T47D (cell line): ENCODE measurements around the gene MADCAM1.
A peak's percentile ranks its signal among the peaks of the same experiment; 100 is the strongest.

Experiments used
- DNase-seq, 2 experiments: peaks; one replicate each; pipeline versions ENCODE4 v3.0.0 to v3.0.0-alpha.2; 2011 to 2012; ENCODE audit warnings: low read depth in 1 of 2, low spot score in 1 of 2
- JUND ChIP-seq: IDR thresholded peaks from 2 replicates; pipeline ENCODE4 v1.6.1; 2012; ENCODE audit warnings: low read depth
- in situ Hi-C: cut with HindIII; loops from 2 replicates; pipeline ENCODE4 v1.10.0; 2016; ENCODE audit warnings: low sequenced_read_pairs, low pct_unique_long_range_greater_than_20kb

Gene MADCAM1

DNA sequence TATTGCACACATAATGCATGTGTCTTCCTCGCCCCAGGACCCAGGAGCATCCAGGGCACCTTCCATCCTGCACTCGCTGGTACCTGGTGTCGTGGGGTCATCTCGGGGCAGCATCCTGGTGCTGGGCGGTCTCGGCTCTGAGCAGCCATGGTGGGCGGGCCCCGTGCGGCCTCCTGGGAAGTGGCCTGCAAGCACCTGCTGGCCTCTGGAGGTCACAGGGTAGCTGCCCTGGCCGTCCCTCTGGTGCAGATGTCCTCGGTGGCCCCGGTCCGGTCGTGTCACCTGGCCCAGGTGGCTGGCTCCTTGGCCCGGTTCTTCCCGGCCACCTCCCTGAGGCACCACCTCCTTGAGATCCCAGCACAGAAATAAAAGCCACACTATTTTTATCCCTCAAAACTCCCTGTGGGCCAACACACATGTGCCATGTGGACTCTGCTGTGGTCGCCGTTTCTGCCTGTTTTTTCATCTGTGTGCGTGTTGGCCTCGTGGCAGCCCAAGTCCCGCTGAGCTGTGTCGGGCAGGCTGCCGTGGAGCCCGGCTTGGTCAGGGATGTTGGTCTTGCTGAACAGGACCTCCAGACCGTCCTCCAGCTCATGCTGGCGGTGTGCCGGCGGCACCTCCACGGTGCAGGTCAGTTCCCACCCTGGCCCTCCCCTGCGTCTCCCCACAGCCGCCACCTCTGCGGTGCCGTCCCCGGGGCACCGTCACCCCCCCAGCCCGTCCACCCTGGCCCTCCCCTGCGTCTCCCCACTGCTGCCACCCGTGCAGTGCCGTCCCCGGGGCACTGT is 42.5 kb downstream of the MADCAM1 start:
- TF ChIP-seq JUND = no peak
- in situ Hi-C loops = no loop called here
- DNase-seq = no peak

- in situ Hi-C loops = no loop called here
- no peak for DNase-seq
Observed at GRCh38 chr19:539429-540030, 43.2 kb downstream of the MADCAM1 start.

GRCh38 chr19:540867-541637 is 44.8 kb downstream of the MADCAM1 start:
- in situ Hi-C loops = no loop called here
- no peak for DNase-seq
- TF ChIP-seq JUND = no peak

More at GRCh38 chr19:539429-540030, 43.2 kb downstream of the MADCAM1 start:
- TF ChIP-seq JUND = no peak

- TF ChIP-seq JUND = no peak
- in situ Hi-C loops = no loop called here
Observed at GRCh38 chr19:541699-542098, 45.4 kb downstream of the MADCAM1 start.

GRCh38 chr19:542173-542866 is 46.0 kb downstream of the MADCAM1 start:
- DNase-seq = no peak
- in situ Hi-C loops = no loop called here

More at GRCh38 chr19:541699-542098, 45.4 kb downstream of the MADCAM1 start:
- no peak for DNase-seq

DNA sequence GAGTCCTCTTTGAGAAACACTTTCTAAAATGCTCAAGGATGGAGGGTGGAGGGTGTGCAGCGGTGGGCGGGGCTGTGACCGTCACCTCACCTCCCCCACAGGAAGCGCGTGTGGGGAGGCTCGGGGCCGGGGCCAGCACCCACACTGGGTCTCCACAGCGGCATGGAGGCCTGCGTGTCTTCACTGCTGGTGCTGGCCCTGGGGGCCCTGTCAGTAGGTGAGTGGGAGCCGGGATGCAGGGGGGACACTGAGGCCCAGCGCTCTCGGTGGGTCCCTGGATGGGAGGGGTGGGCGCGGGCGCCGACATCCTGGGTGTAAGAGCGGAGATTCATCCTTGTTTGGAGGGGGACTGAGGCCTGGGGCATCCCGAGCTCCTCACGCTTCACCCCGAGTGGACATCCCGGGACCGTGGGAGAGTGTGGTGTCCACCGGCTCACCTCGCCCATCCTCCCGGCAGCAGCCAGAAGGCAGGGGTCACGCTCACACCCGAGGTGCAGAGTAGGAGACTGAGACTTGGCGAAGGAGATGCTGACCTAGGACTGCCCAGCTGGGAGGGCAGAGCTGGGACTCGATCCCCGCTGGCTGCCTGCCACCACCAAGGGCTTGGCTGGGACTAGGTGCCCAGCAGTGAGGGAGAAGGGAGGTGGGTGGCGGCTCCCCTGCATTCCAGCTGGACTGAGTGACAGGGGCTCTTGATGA is 47.8 kb downstream of the MADCAM1 start, which contains the start of gene GZMM:
Gene GZMM, plus strand, starts transcription at position 144 of the 699 bp plus-strand sequence. Its CDS starts 19 bp downstream, at position 163.
- TF ChIP-seq JUND = no peak
- in situ Hi-C loops = no loop called here

More at GRCh38 chr19:542173-542866, 46.0 kb downstream of the MADCAM1 start:
- no peak for TF ChIP-seq JUND

GRCh38 chr19:547117-547516 is 50.8 kb downstream of the MADCAM1 start:
- no peak for TF ChIP-seq JUND
- DNase-seq = no peak
- in situ Hi-C loops = no loop called here

More for the DNA sequence above, 47.8 kb downstream of the MADCAM1 start, which contains the start of gene GZMM:
- no peak for DNase-seq

DNA sequence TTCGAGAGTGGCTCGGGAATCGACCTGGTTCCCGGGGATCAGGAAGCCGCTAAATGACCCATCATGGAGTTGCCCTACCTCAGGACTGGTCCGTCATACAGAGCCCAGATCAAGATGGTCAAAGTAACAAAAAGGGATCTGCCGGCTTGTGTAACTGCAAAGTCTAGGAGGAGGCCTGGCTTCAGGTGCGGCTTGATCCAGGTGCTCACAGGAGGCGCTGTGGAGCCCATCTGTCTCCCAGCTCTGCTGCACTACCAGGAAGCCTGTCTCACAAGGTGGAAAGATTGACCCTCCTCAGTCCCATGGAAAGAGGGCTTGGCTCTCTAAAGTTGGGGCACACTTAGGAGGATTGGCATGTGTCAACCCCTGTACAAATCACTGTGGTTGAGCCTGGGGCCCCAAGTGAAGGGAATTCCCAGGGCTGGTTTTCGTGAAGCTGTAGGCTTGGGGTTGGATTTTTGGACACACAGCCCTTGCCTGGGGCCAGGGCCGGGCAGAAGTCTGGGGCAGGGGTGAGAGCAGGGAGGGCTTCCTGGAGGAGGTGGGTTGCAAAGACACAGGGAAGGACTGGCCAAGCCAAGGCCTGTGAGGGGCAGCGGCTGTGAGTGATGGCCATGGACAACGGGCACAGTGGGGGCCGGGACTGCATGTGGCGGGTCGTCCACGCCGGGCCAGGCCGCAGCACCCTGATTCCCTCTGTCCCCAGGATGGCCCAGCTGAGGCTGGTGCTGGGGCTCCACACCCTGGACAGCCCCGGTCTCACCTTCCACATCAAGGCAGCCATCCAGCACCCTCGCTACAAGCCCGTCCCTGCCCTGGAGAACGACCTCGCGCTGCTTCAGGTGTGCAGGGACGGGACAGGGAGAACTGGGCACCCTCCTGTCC is 51.8 kb downstream of the MADCAM1 start:
- TF ChIP-seq JUND = no peak
- no peak for DNase-seq
- in situ Hi-C loops = no loop called here

- DNase-seq = peak in 1 of 2 experiments; percentile 47
Observed at GRCh38 chr19:548886-549830, 52.9 kb downstream of the MADCAM1 start.

GRCh38 chr19:554817-555216 is 58.5 kb downstream of the MADCAM1 start:
- TF ChIP-seq JUND = no peak
- no peak for DNase-seq
- in situ Hi-C loops = no loop called here

More at GRCh38 chr19:548886-549830, 52.9 kb downstream of the MADCAM1 start:
- in situ Hi-C loops = no loop called here
- no peak for TF ChIP-seq JUND
